Activated CD4-positive, alpha-beta T cell treated with anti-CD3 and anti-CD28 coated beads for 48 hours (primary cell): ENCODE results near the gene SCARB1.

Experiments used
- DNase-seq: peaks from one replicate; pipeline ENCODE4 v3.0.0-alpha.2; 2020

The SCARB1 gene

GRCh38 chr12:124756760-124757159 lies 106.9 kb downstream of the SCARB1 start:
- no peak for DNase-seq

- DNase-seq: no peak
Measured at GRCh38 chr12:124756166-124756565, 107.5 kb downstream of the SCARB1 start.

- DNase-seq: no peak
Measured at GRCh38 chr12:124755801-124756148, 107.9 kb downstream of the SCARB1 start.

GRCh38 chr12:124754949-124755800 lies 108.5 kb downstream of the SCARB1 start:
- DNase-seq: no peak

GRCh38 chr12:124754491-124754890 lies 109.2 kb downstream of the SCARB1 start:
- no peak for DNase-seq

GRCh38 chr12:124753993-124754392 lies 109.7 kb downstream of the SCARB1 start:
- DNase-seq: no peak

GRCh38 chr12:124753228-124753591 lies 110.5 kb downstream of the SCARB1 start:
- no peak for DNase-seq

- no peak for DNase-seq
Measured at GRCh38 chr12:124752437-124753227, 111.0 kb downstream of the SCARB1 start.

- DNase-seq: no peak
Measured at GRCh38 chr12:124751654-124752355, 111.9 kb downstream of the SCARB1 start.

GRCh38 chr12:124750787-124751471 lies 112.7 kb downstream of the SCARB1 start:
- DNase-seq: no peak

GRCh38 chr12:124750149-124750656 lies 113.5 kb downstream of the SCARB1 start:
- DNase-seq: no peak

GRCh38 chr12:124749725-124750124 lies 113.9 kb downstream of the SCARB1 start:
- no peak for DNase-seq

- DNase-seq: no peak
Measured at GRCh38 chr12:124747426-124748161, 116.1 kb downstream of the SCARB1 start.

GRCh38 chr12:124746649-124747425 lies 116.8 kb downstream of the SCARB1 start:
- no peak for DNase-seq

GRCh38 chr12:124745891-124746570 lies 117.6 kb downstream of the SCARB1 start:
- DNase-seq: peak; percentile 47

GRCh38 chr12:124745465-124745890 lies 118.2 kb downstream of the SCARB1 start:
- DNase-seq: no peak

GRCh38 chr12:124744659-124745464 lies 118.8 kb downstream of the SCARB1 start:
- peak; percentile 54 for DNase-seq

- no peak for DNase-seq
Measured at GRCh38 chr12:124744273-124744640, 119.4 kb downstream of the SCARB1 start.

GRCh38 chr12:124743479-124744272 lies 120.0 kb downstream of the SCARB1 start:
- no peak for DNase-seq
